H1 (cell line): ENCODE measurements around the gene STARD13. TPM values are rescaled to one million over a fixed set of nuclear protein-coding genes. Genes with fewer than 3 reads are reported as not detected.

Source experiments
- ASH2L ChIP-seq: fragments of 200-600, 300-600 bp; sonication (generic); IDR thresholded peaks from one replicate; pipeline ENCODE4 v1.7.1; 2017; ENCODE audit warnings: low read length
- E2F6 ChIP-seq: IDR thresholded peaks from 2 replicates; pipeline ENCODE4 v1.6.1; 2012; ENCODE audit warnings: inconsistent platforms
- FOSL1 ChIP-seq: IDR thresholded peaks from 2 replicates; pipeline ENCODE4 v1.6.1; 2011; ENCODE audit warnings: mild to moderate bottlenecking, low read depth, low read length, moderate library complexity; ENCODE audit not compliant: insufficient read depth
- NANOG ChIP-seq: IDR thresholded peaks from 2 replicates; pipeline ENCODE4 v1.6.1; 2011; ENCODE audit warnings: low read length, low read depth, mild to moderate bottlenecking, inconsistent platforms; ENCODE audit not compliant: insufficient read depth, poor library complexity, severe bottlenecking
- SIRT6 ChIP-seq: IDR thresholded peaks from one replicate; pipeline ENCODE4 v1.7.1; 2012; ENCODE audit warnings: low read length, inconsistent platforms
- TEAD4 ChIP-seq: IDR thresholded peaks from 2 replicates; pipeline ENCODE4 v1.6.1; 2012; ENCODE audit warnings: low read depth, low read length, inconsistent platforms, mixed read lengths
- polyA plus RNA-seq, 7 experiments: library from polyadenylated mRNA; depleted of rRNA in 3 of 7; stranded (reverse) in 5 of 7; unstranded in 2 of 7; fragments of >200 nt in 5 of 7; fragments of 200-250 nt in 2 of 7; gene quantifications; 1 replicate in 5 of 7; 2 replicates in 1 of 7; 4 replicates in 1 of 7; pipeline versions ENCODE4 v1.2.1 to v1.2.3, GENCODE V29; 2011 to 2013; ENCODE audit warnings: missing spikeins in 2 of 7, mixed read lengths in 2 of 7
- total RNA-seq: library from RNA; stranded (reverse); fragmentation: NEBNext Ultra II Directional; extraction: Animal tissue kit (Norgen Biotek cat#: 25700); gene quantifications from 2 replicates; pipeline ENCODE4 v1.2.1, GENCODE V29; 2021

STARD13 gene
- total and polyA plus RNA-seq, 2 of the 8 experiments (the other 6 are each of a cell fraction or from before 2014, with no cell fraction given), result 0.82 to 2.9 TPM

- TF ChIP-seq E2F6 (no peak), NANOG (no peak), FOSL1 (no peak), SIRT6 (no peak), TEAD4 (no peak), ASH2L (no peak)
These were observed 12.9 kb downstream of the STARD13 start (continued) for GRCh38 chr13:33272531-33273124.
